Measurements from ENCODE around the gene SELENOP. TPM values are rescaled to one million over a fixed set of nuclear protein-coding genes. Genes with fewer than 3 reads are reported as not detected.
"Not testable (repeated sequence)": the region's sequence is repeated elsewhere in the genome, so short reads cannot be mapped to it uniquely, and the experiment has no call there.

Gene SELENOP
- polyA plus RNA-seq (2013, experiment 1 of 2): 94.5 TPM
- polyA plus RNA-seq (2013, experiment 2 of 2): 94.7 TPM

GRCh38 chr5:42811591-42812446, at the start of gene SELENOP:
TSS of gene SELENOP (minus strand) at chr5:42811892. CDS start at chr5:42808353, 3,539 bp downstream.
- 33 to 41% methylated on average over 3 of the region's 8 CpGs for WGBS, 2 experiments (ENCODE audit: insufficient coverage in 2 of 2)
- Histone ChIP-seq H3K27ac (ENCODE audit: low read depth, low read length, severe bottlenecking) (peak within 1 kb of the TSS; percentile 72), H3K4me3 (ENCODE audit: extremely low read depth, insufficient read depth, low read length, poor library complexity, severe bottlenecking) (peak within 1 kb of the TSS; percentile 35)

DNA sequence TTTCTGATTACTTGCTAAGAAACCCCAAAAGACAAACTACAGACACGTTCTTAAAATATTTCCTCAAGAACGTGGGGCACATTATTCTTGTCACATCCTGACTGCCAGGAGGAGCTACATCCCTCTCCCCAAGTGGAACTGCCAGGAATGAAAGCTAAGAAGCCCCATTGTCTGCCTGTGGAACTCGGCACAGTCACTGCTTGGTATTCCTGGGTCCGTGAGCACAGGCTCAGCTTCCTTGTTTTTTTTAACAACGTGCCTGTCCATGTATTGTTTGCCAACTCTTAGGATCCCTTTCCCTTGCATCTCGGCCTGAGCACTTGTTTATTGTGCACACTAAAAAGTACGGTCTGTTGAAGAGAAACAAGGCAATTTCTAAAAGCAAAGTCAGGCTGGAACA, 47.0 kb upstream of the SELENOP start:
- no peak overlapping the region for H3K27ac ChIP-seq (ENCODE audit: low read depth, low read length, severe bottlenecking)
- peaks cover 1% of the 10 kb centered on the region for H3K9me3 ChIP-seq (ENCODE audit: control insufficient read depth, low read length)
- H3K36me3 ChIP-seq (ENCODE audit: control insufficient read depth, insufficient read depth, low read length): no peaks in the 10 kb centered on the region
- WGBS, 2 experiments (ENCODE audit: insufficient coverage in 2 of 2): 64 to 66% methylated on average over 7 of the region's 7 CpGs
- H3K4me1 ChIP-seq (ENCODE audit: control insufficient read depth, insufficient read depth, low read length, poor library complexity, severe bottlenecking): no peaks in the 10 kb centered on the region
- H3K4me3 ChIP-seq (ENCODE audit: extremely low read depth, insufficient read depth, low read length, poor library complexity, severe bottlenecking): no peak overlapping the region

More at GRCh38 chr5:42811591-42812446, at the start of gene SELENOP:
- Histone ChIP-seq H3K9me3 (ENCODE audit: control insufficient read depth, low read length) (no peaks in the 10 kb centered on the region), H3K36me3 (ENCODE audit: control insufficient read depth, insufficient read depth, low read length) (no peaks in the 10 kb centered on the region), H3K4me1 (ENCODE audit: control insufficient read depth, insufficient read depth, low read length, poor library complexity, severe bottlenecking) (peaks cover 10% of the 10 kb centered on the region)

- no peak overlapping the region for H3K4me3 ChIP-seq (ENCODE audit: extremely low read depth, insufficient read depth, low read length, poor library complexity, severe bottlenecking)
- no peaks in the 10 kb centered on the region for H3K36me3 ChIP-seq (ENCODE audit: control insufficient read depth, insufficient read depth, low read length)
- H3K27ac ChIP-seq (ENCODE audit: low read depth, low read length, severe bottlenecking): no peak overlapping the region
- no peaks in the 10 kb centered on the region for H3K4me1 ChIP-seq (ENCODE audit: control insufficient read depth, insufficient read depth, low read length, poor library complexity, severe bottlenecking)
- WGBS, 2 experiments (ENCODE audit: insufficient coverage in 2 of 2): 40 to 80% methylated on average over 1 of the region's 1 CpG
- no peaks in the 10 kb centered on the region for H3K9me3 ChIP-seq (ENCODE audit: control insufficient read depth, low read length)
Observed at GRCh38 chr5:42858031-42858643, 46.4 kb upstream of the SELENOP start.

DNA sequence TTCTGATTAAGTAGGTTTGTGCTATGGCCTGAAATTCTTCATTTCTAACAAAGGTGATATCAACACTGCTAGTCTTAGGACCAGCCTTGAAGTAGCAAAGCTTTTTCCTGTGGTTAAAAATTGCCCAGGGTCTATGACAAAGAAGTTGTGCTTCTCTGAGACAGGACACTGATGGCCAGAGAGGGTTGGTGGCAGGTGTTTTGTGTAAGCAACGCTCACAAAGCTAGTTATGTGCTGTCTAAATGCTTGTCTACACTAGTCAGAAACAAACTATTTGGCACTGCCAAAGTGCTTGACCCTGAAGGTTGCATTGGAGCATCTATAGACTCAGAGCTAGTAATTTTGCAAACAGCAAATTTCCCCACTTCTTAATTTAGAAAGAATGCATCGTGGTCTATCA, 44.1 kb upstream of the SELENOP start:
- Histone ChIP-seq H3K9me3 (ENCODE audit: control insufficient read depth, low read length) (no peaks in the 10 kb centered on the region), H3K27ac (ENCODE audit: low read depth, low read length, severe bottlenecking) (no peak overlapping the region), H3K36me3 (ENCODE audit: control insufficient read depth, insufficient read depth, low read length) (no peaks in the 10 kb centered on the region), H3K4me1 (ENCODE audit: control insufficient read depth, insufficient read depth, low read length, poor library complexity, severe bottlenecking) (no peaks in the 10 kb centered on the region), H3K4me3 (ENCODE audit: extremely low read depth, insufficient read depth, low read length, poor library complexity, severe bottlenecking) (no peak overlapping the region)
- 63 to 71% methylated on average over 1 to 2 of the region's 2 CpGs for WGBS, 2 experiments (ENCODE audit: insufficient coverage in 2 of 2)

GRCh38 chr5:42855386-42855785, 43.7 kb upstream of the SELENOP start:
- H3K9me3 ChIP-seq (ENCODE audit: control insufficient read depth, low read length): no peaks in the 10 kb centered on the region
- no peak overlapping the region for H3K4me3 ChIP-seq (ENCODE audit: extremely low read depth, insufficient read depth, low read length, poor library complexity, severe bottlenecking)
- no peak overlapping the region for H3K27ac ChIP-seq (ENCODE audit: low read depth, low read length, severe bottlenecking)
- no peaks in the 10 kb centered on the region for H3K4me1 ChIP-seq (ENCODE audit: control insufficient read depth, insufficient read depth, low read length, poor library complexity, severe bottlenecking)
- H3K36me3 ChIP-seq (ENCODE audit: control insufficient read depth, insufficient read depth, low read length): no peaks in the 10 kb centered on the region

DNA sequence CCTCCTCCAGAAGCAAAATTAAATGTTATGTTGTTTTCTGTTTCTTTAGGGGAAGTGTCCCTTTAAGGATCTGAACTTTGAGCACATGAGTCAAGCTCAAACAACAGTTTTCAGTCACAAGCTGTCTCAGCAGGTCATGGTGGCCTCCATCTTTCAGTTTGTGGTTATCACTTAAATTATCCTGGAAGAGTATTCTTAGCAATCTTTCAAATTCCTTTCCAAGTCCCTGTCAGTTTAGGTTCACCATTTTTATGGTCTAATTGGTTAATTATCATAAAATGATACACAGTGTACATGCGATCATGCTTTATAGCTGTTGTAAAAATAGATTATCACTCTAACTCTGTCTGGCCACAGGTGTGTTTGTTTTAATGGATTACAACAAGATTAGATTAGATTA, 43.1 kb upstream of the SELENOP start:
- WGBS, 2 experiments (ENCODE audit: insufficient coverage in 2 of 2): no CpG with 5 or more reads among the region's 1 CpG
- no peak overlapping the region for H3K4me3 ChIP-seq (ENCODE audit: extremely low read depth, insufficient read depth, low read length, poor library complexity, severe bottlenecking)
- H3K4me1 ChIP-seq (ENCODE audit: control insufficient read depth, insufficient read depth, low read length, poor library complexity, severe bottlenecking): no peaks in the 10 kb centered on the region
- no peaks in the 10 kb centered on the region for H3K36me3 ChIP-seq (ENCODE audit: control insufficient read depth, insufficient read depth, low read length)
- no peak overlapping the region for H3K27ac ChIP-seq (ENCODE audit: low read depth, low read length, severe bottlenecking)
- no peaks in the 10 kb centered on the region for H3K9me3 ChIP-seq (ENCODE audit: control insufficient read depth, low read length)

DNA sequence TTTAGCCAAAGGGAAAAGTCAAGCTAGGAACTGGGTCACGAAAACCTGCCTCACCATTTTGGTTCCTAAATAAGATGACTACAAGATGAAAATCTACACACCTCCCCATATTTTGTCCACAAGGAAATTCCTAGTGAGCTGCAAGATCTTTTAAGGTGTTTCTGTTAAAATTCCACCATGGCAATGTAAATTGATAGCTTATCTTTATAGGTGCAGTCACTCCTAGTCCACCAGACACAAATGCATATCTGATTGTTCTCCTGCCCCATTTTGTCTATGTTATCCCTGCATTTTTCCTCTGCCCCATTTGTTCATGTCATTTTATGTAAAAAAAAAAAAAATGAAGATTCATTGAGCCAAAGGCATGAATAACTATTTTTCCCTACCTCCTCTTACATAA, 41.1 kb upstream of the SELENOP start:
- Histone ChIP-seq H3K4me3 (ENCODE audit: extremely low read depth, insufficient read depth, low read length, poor library complexity, severe bottlenecking) (no peak overlapping the region), H3K36me3 (ENCODE audit: control insufficient read depth, insufficient read depth, low read length) (no peaks in the 10 kb centered on the region), H3K9me3 (ENCODE audit: control insufficient read depth, low read length) (no peaks in the 10 kb centered on the region), H3K27ac (ENCODE audit: low read depth, low read length, severe bottlenecking) (no peak overlapping the region), H3K4me1 (ENCODE audit: control insufficient read depth, insufficient read depth, low read length, poor library complexity, severe bottlenecking) (no peaks in the 10 kb centered on the region)
- WGBS, 2 experiments (ENCODE audit: insufficient coverage in 2 of 2): 88% methylated on average over 1 of the region's 1 CpG; no CpG with 5 or more reads in 1 of the 2 experiments

GRCh38 chr5:42851481-42851880, 39.8 kb upstream of the SELENOP start:
- H3K4me3 ChIP-seq (ENCODE audit: extremely low read depth, insufficient read depth, low read length, poor library complexity, severe bottlenecking): no peak overlapping the region
- H3K36me3 ChIP-seq (ENCODE audit: control insufficient read depth, insufficient read depth, low read length): no peaks in the 10 kb centered on the region
- H3K9me3 ChIP-seq (ENCODE audit: control insufficient read depth, low read length): no peaks in the 10 kb centered on the region
- no peak overlapping the region for H3K27ac ChIP-seq (ENCODE audit: low read depth, low read length, severe bottlenecking)
- 89 to 94% methylated on average over 5 of the region's 6 CpGs for whole genome bisulfite sequencing, 2 experiments (ENCODE audit: insufficient coverage in 2 of 2)
- H3K4me1 ChIP-seq (ENCODE audit: control insufficient read depth, insufficient read depth, low read length, poor library complexity, severe bottlenecking): no peaks in the 10 kb centered on the region

GRCh38 chr5:42848545-42848944, 36.9 kb upstream of the SELENOP start:
- no peaks in the 10 kb centered on the region for H3K9me3 ChIP-seq (ENCODE audit: control insufficient read depth, low read length)
- H3K36me3 ChIP-seq (ENCODE audit: control insufficient read depth, insufficient read depth, low read length): no peaks in the 10 kb centered on the region
- no peaks in the 10 kb centered on the region for H3K4me1 ChIP-seq (ENCODE audit: control insufficient read depth, insufficient read depth, low read length, poor library complexity, severe bottlenecking)
- no peak overlapping the region for H3K4me3 ChIP-seq (ENCODE audit: extremely low read depth, insufficient read depth, low read length, poor library complexity, severe bottlenecking)
- no peak overlapping the region for H3K27ac ChIP-seq (ENCODE audit: low read depth, low read length, severe bottlenecking)
- WGBS, 2 experiments (ENCODE audit: insufficient coverage in 2 of 2): no CpG with 5 or more reads among the region's 2 CpGs

- H3K9me3 ChIP-seq (ENCODE audit: control insufficient read depth, low read length); H3K27ac ChIP-seq (ENCODE audit: low read depth, low read length, severe bottlenecking); H3K4me3 ChIP-seq (ENCODE audit: extremely low read depth, insufficient read depth, low read length, poor library complexity, severe bottlenecking); H3K4me1 ChIP-seq (ENCODE audit: control insufficient read depth, insufficient read depth, low read length, poor library complexity, severe bottlenecking); H3K36me3 ChIP-seq (ENCODE audit: control insufficient read depth, insufficient read depth, low read length): not testable (repeated sequence)
- WGBS, 2 experiments (ENCODE audit: insufficient coverage in 2 of 2): 100% methylated on average over 1 of the region's 4 CpGs; no CpG with 5 or more reads in 1 of the 2 experiments
Observed at GRCh38 chr5:42844408-42844807, 32.7 kb upstream of the SELENOP start.
